Smooth muscle cell (in vitro differentiated cells): ENCODE measurements around the gene PFAS. TPM values are rescaled to one million over a fixed set of nuclear protein-coding genes. Genes with fewer than 3 reads are reported as not detected.

ENCODE experiments used
- DNase-seq: peaks from one replicate; lab custom pipeline; 2025; ENCODE audit not compliant: unreplicated experiment; lab: John Stamatoyannopoulos, UW
- H2AFZ ChIP-seq: fragments of 200-600 bp; sonication (generic); 2 replicates; pipeline ENCODE4 v1.6.0; 2016; ENCODE audit warnings: antibody characterized with exemption, low read depth, mild to moderate bottlenecking
- H3F3A ChIP-seq: fragments of 200-600 bp; sonication (generic); 2 replicates; pipeline ENCODE4 v1.6.0; 2017; ENCODE audit warnings: antibody characterized with exemption, low read depth
- H3K27ac ChIP-seq: fragments of 200-600 bp; sonication (generic); 2 replicates; pipeline ENCODE4 v1.5.1; 2016; ENCODE audit warnings: low read depth, mild to moderate bottlenecking
- H3K27me3 ChIP-seq: fragments of 200-600 bp; sonication (generic); 2 replicates; pipeline ENCODE4 v1.6.1; 2016; ENCODE audit warnings: low read depth, mild to moderate bottlenecking
- H3K36me3 ChIP-seq: fragments of 200-600 bp; sonication (generic); 2 replicates; pipeline ENCODE4 v1.5.1; 2016; ENCODE audit warnings: low read depth
- H3K4me1 ChIP-seq: fragments of 200-600 bp; sonication (generic); 2 replicates; pipeline ENCODE4 v1.5.1; 2016; ENCODE audit warnings: low read depth
- H3K4me2 ChIP-seq: fragments of 200-600 bp; sonication (generic); 2 replicates; pipeline ENCODE4 v1.6.0; 2016; ENCODE audit warnings: mild to moderate bottlenecking
- H3K4me3 ChIP-seq: fragments of 200-600 bp; sonication (generic); 2 replicates; pipeline ENCODE4 v1.5.1; 2016; ENCODE audit warnings: mild to moderate bottlenecking
- H3K79me2 ChIP-seq: fragments of 200-600 bp; sonication (generic); 2 replicates; pipeline ENCODE4 v1.6.0; 2016; ENCODE audit warnings: low read depth, mild to moderate bottlenecking
- H3K9ac ChIP-seq: fragments of 200-600 bp; sonication (generic); 2 replicates; pipeline ENCODE4 v1.6.0; 2016; ENCODE audit warnings: low read depth
- H3K9me3 ChIP-seq: fragments of 200-600 bp; sonication (generic); replicated peaks from 2 replicates; pipeline ENCODE4 v1.5.1; 2016; ENCODE audit warnings: low read depth
- H4K20me1 ChIP-seq: fragments of 200-600 bp; sonication (generic); 2 replicates; pipeline ENCODE4 v1.6.0; 2016; ENCODE audit warnings: low read depth
- WGBS: methylation state at CpG from one replicate; pipeline ENCODE4 v1.1.7; 2016; ENCODE audit warnings: low lambda C conversion rate; 5-methylcytosine and 5-hydroxymethylcytosine counted together
- polyA plus RNA-seq: library from polyadenylated mRNA; unstranded; fragments of >200 nt; fragmentation: Nextera tagmentation; extraction: Ambion mirVana; gene quantifications from 2 replicates; pipeline ENCODE4 v1.2.1, GENCODE V29; 2016
- total RNA-seq: library from RNA; depleted of rRNA; stranded (reverse); fragments of >200 nt; gene quantifications from 2 replicates; pipeline ENCODE4 v1.2.3, GENCODE V29; 2014
- TF ChIP-seq, protein P1 (sequence below): fragments of 200-600 bp; sonication (generic); IDR thresholded peaks from 2 replicates; pipeline ENCODE4 v1.5.1; 2017; ENCODE audit warnings: borderline replicate concordance, mild to moderate bottlenecking, antibody characterized with exemption; ENCODE audit not compliant: insufficient read depth, poor library complexity, severe bottlenecking

Gene PFAS
- total and polyA plus RNA-seq, 2 experiments from 2014 or later: 9.9 to 12.8 TPM

- Histone ChIP-seq H3K27ac (no peak overlapping the region), H3K4me2 (no peak overlapping the region), H3K9ac (no peak overlapping the region), H3K27me3 (no peaks in the 10 kb centered on the region), H3F3A (no peaks in the 10 kb centered on the region), H3K36me3 (no peaks in the 10 kb centered on the region), H2AFZ (no peak overlapping the region), H3K9me3 (no peaks in the 10 kb centered on the region), H3K4me1 (no peaks in the 10 kb centered on the region), H3K4me3 (no peak overlapping the region), H4K20me1 (no peaks in the 10 kb centered on the region), H3K79me2 (no peaks in the 10 kb centered on the region)
- no peak for DNase-seq
- WGBS: 97% methylated on average over 4 of the region's 4 CpGs
- TF ChIP-seq, protein P1, sequence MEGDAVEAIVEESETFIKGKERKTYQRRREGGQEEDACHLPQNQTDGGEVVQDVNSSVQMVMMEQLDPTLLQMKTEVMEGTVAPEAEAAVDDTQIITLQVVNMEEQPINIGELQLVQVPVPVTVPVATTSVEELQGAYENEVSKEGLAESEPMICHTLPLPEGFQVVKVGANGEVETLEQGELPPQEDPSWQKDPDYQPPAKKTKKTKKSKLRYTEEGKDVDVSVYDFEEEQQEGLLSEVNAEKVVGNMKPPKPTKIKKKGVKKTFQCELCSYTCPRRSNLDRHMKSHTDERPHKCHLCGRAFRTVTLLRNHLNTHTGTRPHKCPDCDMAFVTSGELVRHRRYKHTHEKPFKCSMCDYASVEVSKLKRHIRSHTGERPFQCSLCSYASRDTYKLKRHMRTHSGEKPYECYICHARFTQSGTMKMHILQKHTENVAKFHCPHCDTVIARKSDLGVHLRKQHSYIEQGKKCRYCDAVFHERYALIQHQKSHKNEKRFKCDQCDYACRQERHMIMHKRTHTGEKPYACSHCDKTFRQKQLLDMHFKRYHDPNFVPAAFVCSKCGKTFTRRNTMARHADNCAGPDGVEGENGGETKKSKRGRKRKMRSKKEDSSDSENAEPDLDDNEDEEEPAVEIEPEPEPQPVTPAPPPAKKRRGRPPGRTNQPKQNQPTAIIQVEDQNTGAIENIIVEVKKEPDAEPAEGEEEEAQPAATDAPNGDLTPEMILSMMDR: no peak
These were observed 11.2 kb upstream of the PFAS start for GRCh38 chr17:8237886-8238285.

- DNase-seq: no peak
- Histone ChIP-seq H3K9ac (no peak overlapping the region), H3K27ac (no peak overlapping the region), H3K27me3 (no peaks in the 10 kb centered on the region), H3K9me3 (no peaks in the 10 kb centered on the region), H3F3A (peaks cover 3% of the 10 kb centered on the region), H3K79me2 (peaks cover 2% of the 10 kb centered on the region), H2AFZ (no peak overlapping the region), H3K36me3 (no peaks in the 10 kb centered on the region), H3K4me2 (no peak overlapping the region), H3K4me1 (no peaks in the 10 kb centered on the region), H4K20me1 (no peaks in the 10 kb centered on the region), H3K4me3 (no peak overlapping the region)
- TF ChIP-seq, protein P1: no peak
- 92% methylated on average over 5 of the region's 5 CpGs for WGBS
These were observed 5.3 kb upstream of the PFAS start for GRCh38 chr17:8243827-8244226.

DNA sequence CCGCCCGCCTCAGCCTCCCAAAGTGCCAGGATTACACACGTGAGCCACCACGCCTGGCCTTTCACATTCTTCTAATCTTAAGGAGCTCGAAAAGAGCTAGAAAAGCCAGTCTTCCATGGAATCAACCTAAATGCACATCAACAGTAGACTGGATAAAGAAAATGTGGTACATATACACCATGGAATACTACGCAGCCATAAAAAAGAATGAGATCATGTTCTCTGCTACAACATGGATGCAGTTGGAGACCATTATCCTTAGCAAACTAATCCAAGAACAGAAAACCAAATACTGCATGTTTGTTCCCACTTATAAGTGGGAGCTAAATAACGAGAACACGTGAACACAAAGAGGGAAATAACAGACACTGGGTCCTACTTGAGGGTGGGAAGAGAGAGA, 4.3 kb upstream of the PFAS start:
- no peak for DNase-seq
- Histone ChIP-seq H3K9me3 (no peaks in the 10 kb centered on the region), H3K4me1 (peaks cover 3% of the 10 kb centered on the region), H3K79me2 (peaks cover 6% of the 10 kb centered on the region), H3F3A (peaks cover 3% of the 10 kb centered on the region), H3K9ac (no peak overlapping the region), H2AFZ (no peak overlapping the region), H4K20me1 (no peaks in the 10 kb centered on the region), H3K4me3 (no peak overlapping the region), H3K4me2 (no peak overlapping the region), H3K27ac (no peak overlapping the region), H3K36me3 (no peaks in the 10 kb centered on the region), H3K27me3 (no peaks in the 10 kb centered on the region)
- TF ChIP-seq, protein P1: no peak
- 98% methylated on average over 8 of the region's 8 CpGs for WGBS
